ENCODE results near the gene ARHGEF7.

Gene ARHGEF7

DNA sequence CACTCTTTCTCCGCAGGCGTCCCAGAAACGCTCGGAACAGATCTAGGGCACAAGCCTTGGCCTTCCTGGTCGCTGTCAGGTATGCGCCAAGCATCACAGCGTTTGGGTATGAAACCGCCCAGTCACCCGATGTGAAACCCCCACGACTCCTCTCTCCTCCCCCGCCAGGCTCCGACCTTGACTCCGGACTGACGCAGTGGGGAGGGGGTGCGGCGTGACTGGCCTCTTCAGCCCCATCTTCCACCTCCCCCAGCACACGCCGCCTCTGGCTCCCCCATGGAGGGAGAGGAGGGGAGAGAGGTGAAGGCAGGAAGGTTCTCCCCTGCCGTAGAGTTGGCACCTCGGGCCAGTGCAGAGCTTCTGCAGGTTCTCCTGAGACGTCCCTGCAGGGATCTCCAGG is 22.0 kb upstream of the ARHGEF7 start:
- H3K4me3 ChIP-seq (ENCODE audit: control insufficient read depth, low read depth, low read length): no peak overlapping the region
- DNase-seq (ENCODE audit: low read depth): no peak
- TF ChIP-seq, protein P1, sequence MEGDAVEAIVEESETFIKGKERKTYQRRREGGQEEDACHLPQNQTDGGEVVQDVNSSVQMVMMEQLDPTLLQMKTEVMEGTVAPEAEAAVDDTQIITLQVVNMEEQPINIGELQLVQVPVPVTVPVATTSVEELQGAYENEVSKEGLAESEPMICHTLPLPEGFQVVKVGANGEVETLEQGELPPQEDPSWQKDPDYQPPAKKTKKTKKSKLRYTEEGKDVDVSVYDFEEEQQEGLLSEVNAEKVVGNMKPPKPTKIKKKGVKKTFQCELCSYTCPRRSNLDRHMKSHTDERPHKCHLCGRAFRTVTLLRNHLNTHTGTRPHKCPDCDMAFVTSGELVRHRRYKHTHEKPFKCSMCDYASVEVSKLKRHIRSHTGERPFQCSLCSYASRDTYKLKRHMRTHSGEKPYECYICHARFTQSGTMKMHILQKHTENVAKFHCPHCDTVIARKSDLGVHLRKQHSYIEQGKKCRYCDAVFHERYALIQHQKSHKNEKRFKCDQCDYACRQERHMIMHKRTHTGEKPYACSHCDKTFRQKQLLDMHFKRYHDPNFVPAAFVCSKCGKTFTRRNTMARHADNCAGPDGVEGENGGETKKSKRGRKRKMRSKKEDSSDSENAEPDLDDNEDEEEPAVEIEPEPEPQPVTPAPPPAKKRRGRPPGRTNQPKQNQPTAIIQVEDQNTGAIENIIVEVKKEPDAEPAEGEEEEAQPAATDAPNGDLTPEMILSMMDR (IDR thresholded peaks at IDR 0.05; ENCODE audit: control insufficient read depth, insufficient read depth, low read depth, low read length, missing control alignments): no peak

DNA sequence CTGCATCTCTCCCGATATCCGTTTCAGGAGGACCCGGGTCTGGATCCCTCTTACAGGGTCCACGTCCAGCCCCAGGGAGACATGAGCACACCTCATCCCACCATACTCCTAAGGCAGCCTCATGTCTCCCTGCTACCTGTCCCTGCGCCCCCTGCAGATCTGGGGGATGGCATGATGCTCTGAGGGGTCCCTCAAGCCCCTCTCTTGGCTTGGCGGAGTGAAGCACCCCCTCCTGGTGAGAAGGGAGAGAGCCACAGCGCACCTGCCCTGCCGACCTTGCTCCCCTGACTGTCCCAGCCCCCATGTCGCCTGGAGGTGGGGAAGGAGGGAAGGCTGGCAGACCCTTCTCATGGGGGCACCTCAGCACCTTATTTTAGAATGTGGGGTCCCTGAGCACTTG is 21.5 kb upstream of the ARHGEF7 start:
- H3K4me3 ChIP-seq (ENCODE audit: control insufficient read depth, low read depth, low read length): no peak overlapping the region
- DNase-seq (ENCODE audit: low read depth): no peak
- TF ChIP-seq, protein P1 (IDR thresholded peaks at IDR 0.05; ENCODE audit: control insufficient read depth, insufficient read depth, low read depth, low read length, missing control alignments): no peak

DNA sequence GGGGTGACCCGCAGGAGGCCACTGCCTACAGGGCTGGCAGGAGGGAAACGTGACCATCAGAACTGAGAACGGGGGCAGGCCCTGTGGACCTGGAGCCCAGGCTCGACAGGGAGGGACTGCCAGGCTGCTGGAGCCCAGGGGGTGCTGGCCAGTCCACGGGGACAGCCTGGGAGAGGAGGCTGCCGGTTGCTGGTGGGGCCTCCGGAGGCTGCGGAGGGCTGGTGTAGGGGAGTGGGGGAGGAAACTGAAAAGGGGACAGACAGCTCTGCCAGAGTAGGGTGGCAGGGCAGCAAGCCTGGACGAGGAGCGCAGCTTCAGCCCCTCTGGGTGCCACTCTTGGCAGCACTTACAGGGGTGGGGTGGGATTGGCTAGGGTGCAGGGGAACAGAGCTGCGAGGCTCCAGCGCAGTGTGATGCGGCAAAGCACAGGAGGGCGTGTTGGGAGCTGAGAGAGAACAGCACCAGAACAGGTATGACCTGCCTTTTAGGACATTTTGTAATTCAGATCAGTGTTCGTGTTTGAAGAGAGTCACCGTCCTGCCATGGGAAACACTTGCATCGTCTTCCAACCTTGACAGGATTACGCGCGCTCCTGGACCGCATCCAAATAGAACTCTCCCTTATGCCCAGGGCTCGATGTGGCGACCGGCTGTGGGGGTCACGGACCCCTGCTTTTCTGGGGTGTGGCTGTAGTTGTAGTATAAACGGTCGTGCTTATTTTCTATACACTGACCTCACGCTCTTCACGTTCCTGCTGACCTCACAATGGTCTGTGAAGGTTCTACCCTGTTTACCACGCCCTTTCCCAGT is 19.9 kb upstream of the ARHGEF7 start:
- DNase-seq (ENCODE audit: low read depth): no peak
- TF ChIP-seq, protein P1 (IDR thresholded peaks at IDR 0.05; ENCODE audit: control insufficient read depth, insufficient read depth, low read depth, low read length, missing control alignments): no peak
- H3K4me3 ChIP-seq (ENCODE audit: control insufficient read depth, low read depth, low read length): no peak overlapping the region

DNA sequence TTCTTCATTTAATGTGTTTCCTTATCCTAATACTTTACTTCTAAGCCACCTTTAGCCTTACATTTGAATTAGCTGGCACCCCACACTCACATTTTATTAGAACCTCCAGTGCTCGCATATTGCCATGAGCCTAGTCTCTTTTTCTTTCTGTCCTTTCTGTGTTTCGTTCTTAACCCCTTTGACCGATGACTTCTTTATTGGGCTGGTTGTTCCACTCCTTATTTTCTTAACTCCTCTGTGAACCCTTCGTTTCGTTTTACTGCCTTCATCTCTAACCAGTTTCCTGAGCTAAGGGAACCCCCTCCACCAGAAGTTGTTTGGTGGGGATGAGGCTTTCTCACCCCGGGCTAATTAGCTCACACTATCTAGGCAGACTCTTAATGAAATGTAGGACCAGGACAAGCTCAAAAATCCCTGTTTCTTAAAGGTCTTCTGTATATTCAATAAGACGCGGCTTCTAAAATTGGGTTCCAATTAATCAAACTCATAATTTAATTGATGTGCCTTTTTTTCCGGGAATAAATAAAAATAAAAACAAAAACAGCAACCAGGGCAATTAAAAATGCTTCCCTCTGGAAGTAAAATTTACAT is 19.1 kb upstream of the ARHGEF7 start:
- TF ChIP-seq, protein P1 (IDR thresholded peaks at IDR 0.05; ENCODE audit: control insufficient read depth, insufficient read depth, low read depth, low read length, missing control alignments): no peak
- no peak for DNase-seq (ENCODE audit: low read depth)
- H3K4me3 ChIP-seq (ENCODE audit: control insufficient read depth, low read depth, low read length): no peak overlapping the region

DNA sequence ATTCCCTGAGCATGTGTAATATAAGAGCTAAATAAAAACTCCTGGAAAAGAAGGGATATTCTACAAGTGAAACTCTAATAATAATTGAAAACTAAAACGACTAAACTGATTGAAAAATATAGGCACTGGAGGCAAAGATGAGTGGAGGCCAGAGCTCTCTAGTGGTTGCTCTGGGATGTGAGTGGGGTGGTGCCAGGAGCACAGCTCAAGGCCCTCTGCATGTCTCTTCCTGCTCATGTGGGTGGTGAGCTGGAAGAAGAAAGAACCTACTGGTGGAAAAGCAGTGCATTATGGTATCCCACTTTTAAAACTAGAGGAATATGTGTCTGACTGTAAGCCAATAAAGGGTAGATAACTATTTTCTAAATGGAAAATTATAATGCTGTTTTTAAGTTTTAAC is 15.8 kb upstream of the ARHGEF7 start:
- no peak for DNase-seq (ENCODE audit: low read depth)
- no peak overlapping the region for H3K4me3 ChIP-seq (ENCODE audit: control insufficient read depth, low read depth, low read length)
- TF ChIP-seq, protein P1 (IDR thresholded peaks at IDR 0.05; ENCODE audit: control insufficient read depth, insufficient read depth, low read depth, low read length, missing control alignments): no peak

DNA sequence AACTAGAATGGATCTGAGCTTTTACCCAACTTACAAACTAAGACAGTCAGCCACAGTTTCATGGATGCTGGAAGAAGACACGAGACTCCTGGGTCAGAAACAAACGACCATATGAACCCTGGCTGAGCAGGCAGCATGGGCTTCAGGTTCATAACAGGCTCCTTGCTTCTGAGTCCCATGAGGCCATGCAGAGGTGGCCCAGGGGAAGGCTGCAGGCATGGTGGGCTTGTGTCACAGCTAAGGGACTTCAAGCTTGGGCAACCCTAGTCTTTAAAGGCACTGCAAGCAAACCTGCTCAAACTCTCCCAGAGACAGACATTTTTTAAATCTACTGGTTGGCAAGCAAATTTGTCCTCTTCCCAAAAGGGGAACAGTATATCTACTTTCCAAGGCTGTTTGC is 5.1 kb upstream of the ARHGEF7 start:
- TF ChIP-seq, protein P1 (IDR thresholded peaks at IDR 0.05; ENCODE audit: control insufficient read depth, insufficient read depth, low read depth, low read length, missing control alignments): no peak
- H3K4me3 ChIP-seq (ENCODE audit: control insufficient read depth, low read depth, low read length): no peak overlapping the region
- no peak for DNase-seq (ENCODE audit: low read depth)
